Smooth muscle cell (in vitro differentiated cells): Measurements from ENCODE around the gene ANKS1A. TPM values are rescaled to one million over a fixed set of nuclear protein-coding genes. Genes with fewer than 3 reads are reported as not detected.
A peak's percentile ranks its signal among the peaks of the same experiment; 100 is the strongest.

Experiments
- DNase-seq: peaks from one replicate; lab custom pipeline; 2025; ENCODE audit not compliant: unreplicated experiment; lab: John Stamatoyannopoulos, UW
- H2AFZ ChIP-seq: fragments of 200-600 bp; sonication (generic); 2 replicates; pipeline ENCODE4 v1.6.0; 2016; ENCODE audit warnings: antibody characterized with exemption, low read depth, mild to moderate bottlenecking
- H3F3A ChIP-seq: fragments of 200-600 bp; sonication (generic); 2 replicates; pipeline ENCODE4 v1.6.0; 2017; ENCODE audit warnings: antibody characterized with exemption, low read depth
- H3K27ac ChIP-seq: fragments of 200-600 bp; sonication (generic); 2 replicates; pipeline ENCODE4 v1.5.1; 2016; ENCODE audit warnings: low read depth, mild to moderate bottlenecking
- H3K27me3 ChIP-seq: fragments of 200-600 bp; sonication (generic); 2 replicates; pipeline ENCODE4 v1.6.1; 2016; ENCODE audit warnings: low read depth, mild to moderate bottlenecking
- H3K36me3 ChIP-seq: fragments of 200-600 bp; sonication (generic); 2 replicates; pipeline ENCODE4 v1.5.1; 2016; ENCODE audit warnings: low read depth
- H3K4me1 ChIP-seq: fragments of 200-600 bp; sonication (generic); 2 replicates; pipeline ENCODE4 v1.5.1; 2016; ENCODE audit warnings: low read depth
- H3K4me2 ChIP-seq: fragments of 200-600 bp; sonication (generic); 2 replicates; pipeline ENCODE4 v1.6.0; 2016; ENCODE audit warnings: mild to moderate bottlenecking
- H3K4me3 ChIP-seq: fragments of 200-600 bp; sonication (generic); 2 replicates; pipeline ENCODE4 v1.5.1; 2016; ENCODE audit warnings: mild to moderate bottlenecking
- H3K79me2 ChIP-seq: fragments of 200-600 bp; sonication (generic); 2 replicates; pipeline ENCODE4 v1.6.0; 2016; ENCODE audit warnings: low read depth, mild to moderate bottlenecking
- H3K9ac ChIP-seq: fragments of 200-600 bp; sonication (generic); 2 replicates; pipeline ENCODE4 v1.6.0; 2016; ENCODE audit warnings: low read depth
- H3K9me3 ChIP-seq: fragments of 200-600 bp; sonication (generic); replicated peaks from 2 replicates; pipeline ENCODE4 v1.5.1; 2016; ENCODE audit warnings: low read depth
- H4K20me1 ChIP-seq: fragments of 200-600 bp; sonication (generic); 2 replicates; pipeline ENCODE4 v1.6.0; 2016; ENCODE audit warnings: low read depth
- CTCF ChIP-seq: fragments of 200-600 bp; sonication (generic); IDR thresholded peaks from 2 replicates; pipeline ENCODE4 v1.5.1; 2017; ENCODE audit warnings: borderline replicate concordance, mild to moderate bottlenecking, antibody characterized with exemption; ENCODE audit not compliant: insufficient read depth, poor library complexity, severe bottlenecking
- WGBS: methylation state at CpG from one replicate; pipeline ENCODE4 v1.1.7; 2016; ENCODE audit warnings: low lambda C conversion rate; 5-methylcytosine and 5-hydroxymethylcytosine counted together
- polyA plus RNA-seq: library from polyadenylated mRNA; unstranded; fragments of >200 nt; fragmentation: Nextera tagmentation; extraction: Ambion mirVana; gene quantifications from 2 replicates; pipeline ENCODE4 v1.2.1, GENCODE V29; 2016
- total RNA-seq: library from RNA; depleted of rRNA; stranded (reverse); fragments of >200 nt; gene quantifications from 2 replicates; pipeline ENCODE4 v1.2.3, GENCODE V29; 2014

ANKS1A gene
- total and polyA plus RNA-seq, 2 experiments from 2014 or later = 28.9 to 39.2 TPM

- Histone ChIP-seq H3K27ac (peak overlapping the region; percentile 95), H3K4me3 (no peak overlapping the region), H3K36me3 (no peaks in the 10 kb centered on the region), H2AFZ (no peak overlapping the region), H3K27me3 (no peaks in the 10 kb centered on the region), H3F3A (peaks cover 22% of the 10 kb centered on the region), H3K4me1 (peaks cover 24% of the 10 kb centered on the region), H3K9ac (no peak overlapping the region), H3K4me2 (peak overlapping the region; percentile 35), H4K20me1 (no peaks in the 10 kb centered on the region), H3K9me3 (no peaks in the 10 kb centered on the region), H3K79me2 (no peaks in the 10 kb centered on the region)
- no peak for DNase-seq
- TF ChIP-seq CTCF = no peak
- WGBS = 88% methylated on average over 15 of the region's 15 CpGs
Measured at GRCh38 chr6:35089935-35090505, 201.0 kb downstream of the ANKS1A start.

DNA sequence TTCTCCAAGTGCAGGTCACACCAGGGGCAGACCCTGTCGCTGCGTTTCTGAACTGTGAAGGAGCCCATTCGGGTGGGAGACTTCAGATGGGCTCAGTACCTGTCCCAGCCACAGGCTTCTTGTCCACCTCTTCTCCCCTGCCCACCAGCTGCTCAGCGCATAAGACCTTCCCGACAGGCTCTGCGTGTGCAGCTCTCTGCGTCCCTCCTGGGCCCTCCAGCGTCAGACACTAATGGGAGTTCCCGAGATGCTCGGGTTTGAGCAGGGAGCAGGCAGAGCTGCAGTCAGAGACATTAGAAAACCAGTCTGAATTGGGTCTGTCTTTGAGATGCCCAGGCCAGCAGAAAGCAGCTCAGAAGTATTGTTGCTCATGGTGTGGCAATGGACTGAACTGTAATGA lies 201.7 kb downstream of the ANKS1A start:
- DNase-seq = no peak
- no peak for TF ChIP-seq CTCF
- Histone ChIP-seq H3K79me2 (no peaks in the 10 kb centered on the region), H3K4me1 (peaks cover 26% of the 10 kb centered on the region), H3K27ac (peak overlapping the region; percentile 95), H3K9ac (no peak overlapping the region), H3K4me2 (peak overlapping the region; percentile 51), H2AFZ (no peak overlapping the region), H3F3A (peaks cover 27% of the 10 kb centered on the region), H3K4me3 (no peak overlapping the region), H3K9me3 (no peaks in the 10 kb centered on the region), H4K20me1 (no peaks in the 10 kb centered on the region), H3K27me3 (no peaks in the 10 kb centered on the region), H3K36me3 (no peaks in the 10 kb centered on the region)
- WGBS = 84% methylated on average over 10 of the region's 10 CpGs

GRCh38 chr6:35091346-35092083 lies 202.5 kb downstream of the ANKS1A start:
- peaks cover 31% of the 10 kb centered on the region for H3F3A ChIP-seq
- WGBS = 67% methylated on average over 18 of the region's 18 CpGs
- H3K27ac ChIP-seq = peak overlapping the region; percentile 95
- no peaks in the 10 kb centered on the region for H3K36me3 ChIP-seq
- H3K9me3 ChIP-seq = no peaks in the 10 kb centered on the region
- TF ChIP-seq CTCF = no peak
- no peaks in the 10 kb centered on the region for H4K20me1 ChIP-seq
- H3K9ac ChIP-seq = peak overlapping the region; percentile 51
- peaks cover 33% of the 10 kb centered on the region for H3K4me1 ChIP-seq
- no peak overlapping the region for H2AFZ ChIP-seq
- H3K27me3 ChIP-seq = no peaks in the 10 kb centered on the region
- DNase-seq = no peak
- no peak overlapping the region for H3K4me3 ChIP-seq
- no peaks in the 10 kb centered on the region for H3K79me2 ChIP-seq
- H3K4me2 ChIP-seq = peak overlapping the region; percentile 52
